ENCODE measurements around the gene CASP2. TPM values are rescaled to one million over a fixed set of nuclear protein-coding genes. Genes with fewer than 3 reads are reported as not detected.

The CASP2 gene
- total and polyA plus RNA-seq, 2 of the 8 experiments (the other 6 are each of a cell fraction or from before 2014, with no cell fraction given): 23.7 to 35.3 TPM

- TF ChIP-seq RNF2 (IDR thresholded peaks at IDR 0.05; ENCODE audit: borderline replicate concordance, low read depth, low read length, missing control alignments, poor library complexity, severe bottlenecking) (peak; percentile 74), KDM1A (IDR thresholded peaks at IDR 0.05; ENCODE audit: borderline replicate concordance, low read length) (no peak), TAF1 (IDR thresholded peaks at IDR 0.05; ENCODE audit: low read depth, low read length) (peak; percentile 90), ASH2L (IDR thresholded peaks at IDR 0.05; ENCODE audit: low read length) (peak; percentile 85), CTBP2 (IDR thresholded peaks at IDR 0.05; ENCODE audit: borderline replicate concordance, insufficient read depth, insufficient read length, low read length) (no peak), CBX8 (IDR thresholded peaks at IDR 0.05; ENCODE audit: borderline replicate concordance, low read depth, low read length) (no peak), EGR1 (IDR thresholded peaks at IDR 0.05; ENCODE audit: borderline replicate concordance, low read depth, low read length) (peak; percentile 59; the same call in 1 of the 2 replicates), POLR2AphosphoS5 (IDR thresholded peaks at IDR 0.05; ENCODE audit: low read depth, low read length) (peak; percentile 92), SP4 (IDR thresholded peaks at IDR 0.05; ENCODE audit: low read length) (peak; percentile 73), HDAC2 (IDR thresholded peaks at IDR 0.05; ENCODE audit: borderline replicate concordance in 1 of 2, low read depth in 2 of 2, low read length in 2 of 2) (peak in 1 of 2 experiments; percentile 73; a peak in 1 of 4 replicates), TBP (IDR thresholded peaks at IDR 0.05; ENCODE audit: low read depth, low read length) (peak; percentile 80), CEBPB (IDR thresholded peaks at IDR 0.05; ENCODE audit: low read depth, low read length) (no peak), BCL11A (IDR thresholded peaks at IDR 0.05; ENCODE audit: low read depth in 2 of 2, low read length in 2 of 2) (no peak), HDAC6 (IDR thresholded peaks at IDR 0.05; ENCODE audit: low read depth, low read length) (no peak), TEAD4 (IDR thresholded peaks at IDR 0.05; ENCODE audit: low read depth, low read length) (peak; percentile 7; the same call in 1 of the 2 replicates), CHD2 (IDR thresholded peaks at IDR 0.05; ENCODE audit: low read length) (peak; percentile 71; the same call in 1 of the 2 replicates), SP2 (IDR thresholded peaks at IDR 0.05; ENCODE audit: low read length) (no peak), JUN (IDR thresholded peaks at IDR 0.05; ENCODE audit: low read depth, low read length) (no peak), MAFK (IDR thresholded peaks at IDR 0.05; ENCODE audit: low read depth, low read length) (no peak), SAP30 (IDR thresholded peaks at IDR 0.05; ENCODE audit: insufficient read depth, insufficient replicate concordance, low read length) (no peak), ZNF274 (IDR thresholded peaks at IDR 0.05; ENCODE audit: borderline replicate concordance, extremely low read depth, low read length) (no peak), RXRA (IDR thresholded peaks at IDR 0.05; ENCODE audit: insufficient read depth, low read depth, low read length) (no peak), CREB1 (IDR thresholded peaks at IDR 0.05) (peak; percentile 31; the same call in 1 of the 2 replicates)
- TF ChIP-seq, protein P1, sequence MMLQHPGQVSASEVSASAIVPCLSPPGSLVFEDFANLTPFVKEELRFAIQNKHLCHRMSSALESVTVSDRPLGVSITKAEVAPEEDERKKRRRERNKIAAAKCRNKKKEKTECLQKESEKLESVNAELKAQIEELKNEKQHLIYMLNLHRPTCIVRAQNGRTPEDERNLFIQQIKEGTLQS (IDR thresholded peaks at IDR 0.05; ENCODE audit: insufficient read depth, low read depth, low read length): no peak
These were observed at the start of gene CASP2 (continued) for GRCh38 chr7:143287935-143288826.

Measured in H1 (cell line).